Duodenal mucosa (tissue), 2 donors: ENCODE results near the gene PCED1A.
"Not testable (repeated sequence)": the region's sequence is repeated elsewhere in the genome, so short reads cannot be mapped to it uniquely, and the experiment has no call there.

Experiments
- H3K27ac ChIP-seq: one replicate; pipeline ENCODE4 v1.7.0; 2013; ENCODE audit warnings: low read depth, low read length
- H3K27me3 ChIP-seq, 2 donors: one replicate each; pipeline ENCODE4 v1.7.0; 2013; ENCODE audit warnings: low read length in 2 of 2, control low read depth in 1 of 2; ENCODE audit not compliant: insufficient read depth in 2 of 2, control insufficient read depth in 1 of 2
- H3K36me3 ChIP-seq, 2 donors: one replicate each; pipeline ENCODE4 v1.7.0; 2013; ENCODE audit warnings: low read length in 2 of 2, control low read depth in 1 of 2; ENCODE audit not compliant: insufficient read depth in 2 of 2, control insufficient read depth in 1 of 2
- H3K4me1 ChIP-seq, 2 donors: one replicate each; pipeline ENCODE4 v1.7.0; 2013; ENCODE audit warnings: low read length in 2 of 2, control low read depth in 1 of 2; ENCODE audit not compliant: insufficient read depth in 2 of 2, control insufficient read depth in 1 of 2
- H3K4me3 ChIP-seq, 2 donors: one replicate each; pipeline ENCODE4 v1.7.0; 2013; ENCODE audit warnings: low read length in 2 of 2, low read depth in 1 of 2
- H3K9ac ChIP-seq, 2 donors: one replicate each; pipeline ENCODE4 v1.7.0; 2013; ENCODE audit warnings: low read length in 2 of 2, low read depth in 1 of 2
- H3K9me3 ChIP-seq, 2 donors: one replicate each; pipeline ENCODE4 v1.7.0; 2013; ENCODE audit warnings: low read length in 2 of 2, control low read depth in 1 of 2; ENCODE audit not compliant: control insufficient read depth in 1 of 2

The PCED1A gene

GRCh38 chr20:2833761-2834160 lies 6.7 kb downstream of the PCED1A start:
- Histone ChIP-seq H3K36me3 (peaks cover 0 to 3% of the 10 kb centered on the region in 2 donors), H3K9me3 (no peaks in the 10 kb centered on the region)

GRCh38 chr20:2831206-2831605 lies 9.2 kb downstream of the PCED1A start:
- not testable (repeated sequence) for H3K27ac ChIP-seq, H3K4me1 ChIP-seq, H3K9ac ChIP-seq, H3K9me3 ChIP-seq, H3K4me3 ChIP-seq, H3K36me3 ChIP-seq
- peaks cover 4 to 11% of the 10 kb centered on the region in 2 donors for H3K27me3 ChIP-seq

More at GRCh38 chr20:2833761-2834160, 6.7 kb downstream of the PCED1A start:
- Histone ChIP-seq H3K27me3 (no peaks in the 10 kb centered on the region), H3K9ac (no peak overlapping the region), H3K4me3 (no peak overlapping the region), H3K4me1 (no peaks in the 10 kb centered on the region), H3K27ac (no peak overlapping the region)

GRCh38 chr20:2829376-2829775 lies 11.1 kb downstream of the PCED1A start:
- Histone ChIP-seq H3K36me3 (no peaks in the 10 kb centered on the region), H3K4me1 (no peaks in the 10 kb centered on the region), H3K9me3 (no peaks in the 10 kb centered on the region), H3K4me3 (no peak overlapping the region), H3K27ac (no peak overlapping the region), H3K27me3 (peaks cover 10 to 11% of the 10 kb centered on the region in 2 donors), H3K9ac (no peak overlapping the region)

- Histone ChIP-seq H3K4me1 (no peaks in the 10 kb centered on the region), H3K27me3 (peaks cover 12 to 15% of the 10 kb centered on the region in 2 donors), H3K9ac (no peak overlapping the region), H3K4me3 (no peak overlapping the region), H3K36me3 (no peaks in the 10 kb centered on the region), H3K27ac (no peak overlapping the region), H3K9me3 (no peaks in the 10 kb centered on the region)
These were observed 13.8 kb downstream of the PCED1A start for GRCh38 chr20:2826655-2827054.

GRCh38 chr20:2825761-2826160 lies 14.7 kb downstream of the PCED1A start:
- Histone ChIP-seq H3K4me3 (no peak overlapping the region), H3K9me3 (no peaks in the 10 kb centered on the region), H3K27me3 (peaks cover 16 to 21% of the 10 kb centered on the region in 2 donors), H3K36me3 (no peaks in the 10 kb centered on the region), H3K27ac (no peak overlapping the region), H3K9ac (no peak overlapping the region), H3K4me1 (no peaks in the 10 kb centered on the region)

GRCh38 chr20:2822073-2822472 lies 18.4 kb downstream of the PCED1A start:
- no peaks in the 10 kb centered on the region for H3K36me3 ChIP-seq

GRCh38 chr20:2820896-2821869 lies 19.3 kb downstream of the PCED1A start:
- Histone ChIP-seq H3K36me3 (no peaks in the 10 kb centered on the region), H3K4me3 (no peak overlapping the region), H3K9me3 (no peaks in the 10 kb centered on the region), H3K4me1 (no peaks in the 10 kb centered on the region), H3K27me3 (peaks cover 16 to 20% of the 10 kb centered on the region in 2 donors), H3K9ac (no peak overlapping the region), H3K27ac (no peak overlapping the region)

More at GRCh38 chr20:2822073-2822472, 18.4 kb downstream of the PCED1A start:
- no peaks in the 10 kb centered on the region for H3K9me3 ChIP-seq
- no peak overlapping the region for H3K9ac ChIP-seq
- no peak overlapping the region for H3K4me3 ChIP-seq
- no peaks in the 10 kb centered on the region for H3K4me1 ChIP-seq
- H3K27me3 ChIP-seq, result peaks cover 18 to 27% of the 10 kb centered on the region in 2 donors
- H3K27ac ChIP-seq, result no peak overlapping the region

- no peaks in the 10 kb centered on the region for H3K9me3 ChIP-seq
- H3K4me1 ChIP-seq, result no peaks in the 10 kb centered on the region
- peaks cover 11 to 20% of the 10 kb centered on the region in 2 donors for H3K27me3 ChIP-seq
These were observed 20.2 kb downstream of the PCED1A start for GRCh38 chr20:2820084-2820895.

GRCh38 chr20:2817891-2818595 lies 22.4 kb downstream of the PCED1A start:
- Histone ChIP-seq H3K27ac (no peak overlapping the region), H3K9me3 (no peaks in the 10 kb centered on the region)

More at GRCh38 chr20:2820084-2820895, 20.2 kb downstream of the PCED1A start:
- Histone ChIP-seq H3K9ac (no peak overlapping the region), H3K27ac (no peak overlapping the region), H3K36me3 (no peaks in the 10 kb centered on the region), H3K4me3 (no peak overlapping the region)

More at GRCh38 chr20:2817891-2818595, 22.4 kb downstream of the PCED1A start:
- Histone ChIP-seq H3K27me3 (peaks cover 11 to 20% of the 10 kb centered on the region in 2 donors), H3K4me1 (no peaks in the 10 kb centered on the region), H3K9ac (no peak overlapping the region), H3K36me3 (no peaks in the 10 kb centered on the region), H3K4me3 (no peak overlapping the region)
